VCaP (cell line): Measurements from ENCODE around the gene THRB.

ENCODE experiments used
- H3K27ac ChIP-seq: fragments of 450-650 bp; 2 replicates; pipeline ENCODE4 v1.5.1; 2017
- TF ChIP-seq, protein P1 (sequence below): fragments of 450-650 bp; conservative IDR thresholded peaks from 2 replicates; pipeline ENCODE4 v1.5.1; 2017; ENCODE audit warnings: mild to moderate bottlenecking, moderate library complexity

Gene THRB

GRCh38 chr3:24457719-24458118 lies 36.9 kb downstream of the THRB start:
- no peak overlapping the region for H3K27ac ChIP-seq
- TF ChIP-seq, protein P1, sequence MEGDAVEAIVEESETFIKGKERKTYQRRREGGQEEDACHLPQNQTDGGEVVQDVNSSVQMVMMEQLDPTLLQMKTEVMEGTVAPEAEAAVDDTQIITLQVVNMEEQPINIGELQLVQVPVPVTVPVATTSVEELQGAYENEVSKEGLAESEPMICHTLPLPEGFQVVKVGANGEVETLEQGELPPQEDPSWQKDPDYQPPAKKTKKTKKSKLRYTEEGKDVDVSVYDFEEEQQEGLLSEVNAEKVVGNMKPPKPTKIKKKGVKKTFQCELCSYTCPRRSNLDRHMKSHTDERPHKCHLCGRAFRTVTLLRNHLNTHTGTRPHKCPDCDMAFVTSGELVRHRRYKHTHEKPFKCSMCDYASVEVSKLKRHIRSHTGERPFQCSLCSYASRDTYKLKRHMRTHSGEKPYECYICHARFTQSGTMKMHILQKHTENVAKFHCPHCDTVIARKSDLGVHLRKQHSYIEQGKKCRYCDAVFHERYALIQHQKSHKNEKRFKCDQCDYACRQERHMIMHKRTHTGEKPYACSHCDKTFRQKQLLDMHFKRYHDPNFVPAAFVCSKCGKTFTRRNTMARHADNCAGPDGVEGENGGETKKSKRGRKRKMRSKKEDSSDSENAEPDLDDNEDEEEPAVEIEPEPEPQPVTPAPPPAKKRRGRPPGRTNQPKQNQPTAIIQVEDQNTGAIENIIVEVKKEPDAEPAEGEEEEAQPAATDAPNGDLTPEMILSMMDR = no peak

GRCh38 chr3:24454856-24455255 lies 39.8 kb downstream of the THRB start:
- TF ChIP-seq, protein P1 = no peak
- H3K27ac ChIP-seq = no peak overlapping the region

DNA sequence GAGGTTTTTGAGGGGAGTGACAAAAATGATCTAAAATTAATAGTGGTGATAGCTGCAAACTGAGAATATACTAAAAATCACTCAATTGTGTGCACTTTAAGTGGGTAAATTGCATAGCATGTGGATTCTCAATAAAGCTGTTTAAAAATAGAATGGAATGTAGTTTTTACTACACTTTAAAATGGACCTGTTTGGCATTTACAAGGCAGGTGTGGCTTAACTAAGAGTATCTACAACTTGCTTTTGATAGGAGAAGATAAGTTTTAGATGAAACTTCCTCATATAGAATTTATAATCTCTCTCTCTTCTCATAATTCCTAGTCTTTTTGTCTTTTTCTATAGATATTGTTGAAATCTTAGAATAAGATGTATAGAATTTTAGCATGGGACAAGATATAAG lies 40.3 kb downstream of the THRB start:
- TF ChIP-seq, protein P1 = no peak
- no peak overlapping the region for H3K27ac ChIP-seq

DNA sequence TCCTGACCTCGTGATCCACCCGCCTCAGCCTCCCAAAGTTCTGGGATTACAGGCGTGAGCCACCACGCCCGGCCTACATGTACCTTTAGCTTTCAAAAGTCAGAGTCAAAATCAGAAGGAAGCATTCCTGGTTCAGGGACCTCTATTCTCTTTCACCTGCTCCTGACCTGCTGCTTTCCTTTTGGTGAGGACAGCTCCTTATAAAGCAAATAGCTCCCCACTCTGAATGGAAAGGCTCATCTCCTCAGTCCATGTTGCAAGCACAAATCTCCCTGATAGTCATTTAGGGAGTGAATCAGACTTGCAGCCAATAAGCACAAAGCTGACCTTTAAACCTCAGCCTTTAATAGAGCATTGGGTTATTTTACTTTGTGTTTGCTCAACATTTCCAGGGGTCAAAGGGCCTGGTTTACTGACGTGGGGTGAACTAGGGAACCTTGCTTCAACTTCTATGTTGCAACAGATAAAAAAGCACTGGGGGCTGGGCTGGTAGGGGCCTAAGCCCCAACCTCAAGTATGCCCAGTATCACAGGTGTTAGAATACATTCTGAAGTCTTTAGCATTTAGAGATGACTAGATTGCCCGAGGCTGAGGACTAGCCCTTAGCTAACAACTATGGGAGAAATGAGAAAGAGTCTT lies 43.1 kb downstream of the THRB start:
- H3K27ac ChIP-seq = no peak overlapping the region
- TF ChIP-seq, protein P1 = no peak

DNA sequence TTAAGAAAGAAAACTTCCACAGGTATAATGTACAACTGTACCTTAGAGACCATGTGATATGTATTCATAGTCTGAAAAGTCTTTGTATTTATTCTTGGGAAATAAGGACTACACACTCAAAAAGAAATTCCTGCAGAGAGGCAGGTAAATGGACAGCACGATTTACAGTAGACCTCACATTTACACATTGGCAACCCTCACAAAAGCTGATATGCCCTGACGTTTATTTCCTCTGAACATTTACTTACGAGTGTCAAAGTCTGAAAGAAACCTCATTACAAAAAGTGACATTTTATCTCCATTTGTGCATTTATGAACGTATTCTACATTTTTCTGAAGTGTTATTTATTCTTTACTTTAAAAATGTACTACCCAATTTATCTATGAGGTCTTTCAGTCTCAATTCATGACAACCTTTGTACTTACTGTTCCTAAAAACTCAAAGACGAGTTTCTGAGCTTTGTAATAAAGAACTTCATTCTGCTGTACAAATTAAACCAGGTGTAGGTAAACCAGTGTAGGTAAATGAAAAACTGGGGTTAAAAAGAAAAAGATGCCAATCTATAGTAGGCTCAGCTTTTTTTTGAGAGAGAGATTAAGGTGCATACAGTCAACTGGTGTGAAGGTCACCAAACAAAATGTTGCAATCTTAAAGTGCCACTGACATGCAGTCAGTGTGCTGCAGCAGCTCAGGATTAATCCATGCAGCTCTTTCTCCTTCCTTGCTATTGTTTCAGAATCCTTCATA lies 44.3 kb downstream of the THRB start:
- TF ChIP-seq, protein P1 = no peak
- H3K27ac ChIP-seq = no peak overlapping the region

DNA sequence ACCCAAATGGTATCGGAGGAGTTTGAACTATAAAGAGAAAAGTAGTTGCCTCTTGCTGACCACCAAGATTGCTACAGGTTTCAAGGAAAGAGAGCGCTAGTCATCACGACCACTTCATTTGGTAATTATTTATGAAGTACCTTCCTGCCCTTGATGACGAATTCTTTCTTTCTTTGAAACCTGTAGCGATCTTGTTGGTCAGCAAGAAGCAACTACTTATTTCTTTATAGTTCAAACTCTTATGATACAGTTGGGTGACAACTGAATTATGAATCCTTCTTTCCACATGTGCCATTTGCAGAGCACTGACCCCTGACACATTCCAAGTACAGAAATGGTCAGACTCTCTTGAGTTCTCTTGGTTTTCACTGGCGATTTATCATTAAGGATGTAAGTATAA lies 46.8 kb downstream of the THRB start:
- no peak overlapping the region for H3K27ac ChIP-seq
- TF ChIP-seq, protein P1 = no peak

DNA sequence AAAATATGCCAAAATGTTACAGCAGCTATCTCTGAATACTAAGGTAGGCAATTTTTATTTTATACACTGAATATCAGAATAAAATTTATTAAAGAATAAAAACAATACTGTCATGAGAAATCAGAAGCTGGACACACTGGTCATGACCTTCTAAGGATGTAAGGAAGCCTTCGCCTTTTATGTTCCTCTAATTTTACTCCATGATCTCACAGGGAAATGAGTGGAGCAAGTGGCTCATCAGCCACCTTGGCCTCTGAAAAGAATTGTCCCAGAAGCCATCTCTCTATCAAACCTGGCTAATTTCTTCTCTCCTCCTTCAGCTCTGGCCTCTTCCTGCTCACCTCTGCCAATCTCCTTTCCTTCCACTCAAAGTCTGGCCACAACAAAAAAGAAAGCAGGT lies 48.6 kb downstream of the THRB start:
- TF ChIP-seq, protein P1 = no peak

More for the DNA sequence above, 48.6 kb downstream of the THRB start:
- H3K27ac ChIP-seq = no peak overlapping the region
